Testis (tissue), 3 donors: ENCODE results near the gene TUBB8B. TPM values are rescaled to one million over a fixed set of nuclear protein-coding genes. Genes with fewer than 3 reads are reported as not detected.
A peak's percentile ranks its signal among the peaks of the same experiment; 100 is the strongest.
"Not testable (repeated sequence)": the region's sequence is repeated elsewhere in the genome, so short reads cannot be mapped to it uniquely, and the experiment has no call there.

Experiments used
- DNase-seq: peaks from one replicate; pipeline ENCODE4 v3.0.0-alpha.2; 2019
- H3K27ac ChIP-seq, 2 donors: fragments of 200-600 bp; sonication (generic); one replicate each; pipeline ENCODE4 v1.5.1; 2019
- H3K27me3 ChIP-seq: fragments of 200-600 bp; sonication (generic); one replicate; pipeline ENCODE4 v1.5.1; 2019
- H3K36me3 ChIP-seq: fragments of 200-600 bp; sonication (generic); one replicate; pipeline ENCODE4 v1.5.1; 2017; ENCODE audit warnings: low read depth; ENCODE audit errors: missing control alignments
- H3K4me1 ChIP-seq: fragments of 200-600 bp; sonication (generic); one replicate; pipeline ENCODE4 v1.5.1; 2019
- H3K4me3 ChIP-seq, 2 donors: fragments of 200-600 bp; sonication (generic); one replicate each; pipeline ENCODE4 v1.5.1; 2017 to 2019
- H3K9me3 ChIP-seq: fragments of 200-600 bp; sonication (generic); one replicate; pipeline ENCODE4 v1.5.1; 2017
- WGBS, 2 donors: methylation state at CpG; one replicate each; pipeline ENCODE4 v1.1.5; 2018; 5-methylcytosine and 5-hydroxymethylcytosine counted together
- intact Hi-C: fragments of 100-400 bp; cut with DNase I; formaldehyde crosslinking; loops from one replicate; pipeline ENCODE4 v1.15.1; 2023; ENCODE audit warnings: low total_unique reads
- polyA plus RNA-seq: library from polyadenylated mRNA; stranded (reverse); fragments of 350-450 nt; fragmentation: Illumina TruSeq; extraction: RNeasy Lipid Tissue Mini Kit (QIAGEN cat#74804); gene quantifications from one replicate; pipeline ENCODE4 v1.2.3, GENCODE V29; 2014; ENCODE audit warnings: low read depth, low replicate concordance; ENCODE audit not compliant: insufficient read depth
- small RNA-seq, 2 donors: library from RNA; depleted of rRNA; stranded (forward); fragments of <200 nt; gene quantifications; one replicate each; pipeline ENCODE3, GENCODE V24; 2016
- total RNA-seq, 2 donors: library from RNA; depleted of rRNA; stranded (reverse); fragments of >200 nt; gene quantifications; one replicate each; pipeline ENCODE4 v1.2.3, GENCODE V29; 2016

Gene TUBB8B
- total and polyA plus RNA-seq, 3 donors from 2014 or later, result 5.7 to 8.9 (median 8.0) TPM

DNA sequence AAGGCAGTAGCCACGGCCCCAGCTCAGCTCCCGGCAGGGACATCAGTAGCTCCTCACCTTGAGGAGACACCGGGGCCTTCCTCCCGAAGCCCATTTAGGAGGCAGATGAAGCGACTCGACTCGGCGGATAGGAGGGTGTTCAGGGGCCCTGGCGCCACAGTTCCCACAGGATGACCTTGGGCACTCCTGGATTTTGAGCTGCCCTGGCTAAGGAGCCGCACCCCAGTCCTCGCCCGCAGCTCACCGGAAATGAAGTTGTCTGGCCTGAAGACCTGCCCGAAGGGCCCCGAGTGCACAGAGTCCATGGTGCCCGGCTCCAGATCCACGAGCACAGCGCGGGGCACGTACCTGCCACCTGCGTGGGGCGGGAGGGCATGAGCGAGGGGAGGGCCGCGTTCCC lies 719 bp downstream of the TUBB8B start:
- WGBS, 2 donors, result 74 to 86% methylated on average over 11 to 16 of the region's 25 CpGs
- H3K36me3 ChIP-seq, DNase-seq, H3K4me1 ChIP-seq, H3K27me3 ChIP-seq, H3K4me3 ChIP-seq, H3K27ac ChIP-seq, intact Hi-C loops, H3K9me3 ChIP-seq: not testable (repeated sequence)

GRCh38 chr18:13177-13576 lies 36.2 kb downstream of the TUBB8B start:
- DNase-seq, H3K36me3 ChIP-seq, H3K4me3 ChIP-seq, H3K9me3 ChIP-seq, H3K4me1 ChIP-seq, H3K27ac ChIP-seq, intact Hi-C loops, H3K27me3 ChIP-seq: not testable (repeated sequence)
- no CpG with 5 or more reads among the region's 6 CpGs for WGBS, 2 donors

GRCh38 chr18:12773-13172 lies 36.6 kb downstream of the TUBB8B start:
- H3K27ac ChIP-seq, H3K36me3 ChIP-seq, intact Hi-C loops, H3K9me3 ChIP-seq, H3K4me3 ChIP-seq, H3K27me3 ChIP-seq, H3K4me1 ChIP-seq, DNase-seq: not testable (repeated sequence)
- WGBS, 2 donors, result no CpG with 5 or more reads among the region's 9 CpGs

GRCh38 chr18:11383-12274 lies 37.8 kb downstream of the TUBB8B start:
- WGBS, 2 donors, result no CpG with 5 or more reads among the region's 65 CpGs
- intact Hi-C loops, H3K27me3 ChIP-seq, H3K36me3 ChIP-seq, H3K27ac ChIP-seq, DNase-seq, H3K4me3 ChIP-seq, H3K4me1 ChIP-seq, H3K9me3 ChIP-seq: not testable (repeated sequence)

- H3K27me3 ChIP-seq, H3K4me1 ChIP-seq, H3K27ac ChIP-seq, H3K4me3 ChIP-seq, H3K36me3 ChIP-seq, H3K9me3 ChIP-seq, intact Hi-C loops: not testable (repeated sequence)
- peak; percentile 44 for DNase-seq
- 79 to 82% methylated on average over 47 to 57 of the region's 75 CpGs for WGBS, 2 donors
These were observed 38.7 kb downstream of the TUBB8B start for GRCh38 chr18:10624-11184.

- H3K9me3 ChIP-seq, intact Hi-C loops, H3K27ac ChIP-seq, DNase-seq, H3K36me3 ChIP-seq, H3K4me3 ChIP-seq, H3K4me1 ChIP-seq, H3K27me3 ChIP-seq: not testable (repeated sequence)
These were observed 39.5 kb downstream of the TUBB8B start for GRCh38 chr18:9937-10336.

Small RNA genes within 50 kb of the gene (small RNA-seq; reads per million reads assigned to genes)
- 0 reads per million in 2 donors for gene AP001005.2

Other genes starting within 250 kb of the TUBB8B start
- gene USP14, start 108.9 kb upstream of the TUBB8B start, total RNA-seq, result 10 to 100 TPM; 33.4 to 42.3 TPM
- 42.8 TPM for gene USP14, start 108.9 kb upstream of the TUBB8B start, polyA plus RNA-seq
- gene THOC1, start 218.4 kb upstream of the TUBB8B start, total RNA-seq, result 10 to 100 TPM; 79.7 to 82.2 TPM
- gene THOC1, start 218.4 kb upstream of the TUBB8B start, polyA plus RNA-seq, result 41.6 TPM